Tibial nerve (tissue), 4 donors: ENCODE results near the gene GPR55. TPM values are rescaled to one million over a fixed set of nuclear protein-coding genes. Genes with fewer than 3 reads are reported as not detected.

Experiments used
- DNase-seq, 2 donors: peaks; one replicate each; pipeline ENCODE4 v3.0.0-alpha.2; 2019; ENCODE audit warnings: low spot score in 2 of 2
- H3K27ac ChIP-seq, 4 donors: fragments of 200-600 bp; sonication (generic) in 3 of 4; one replicate each; pipeline ENCODE4 v1.5.1; 2017 to 2019; ENCODE audit warnings: mild to moderate bottlenecking in 1 of 4
- H3K27me3 ChIP-seq, 2 donors: fragments of 200-600 bp; sonication (generic) in 1 of 2; one replicate each; pipeline versions ENCODE4 v1.5.1 to v1.6.0; 2017 to 2019
- H3K36me3 ChIP-seq, 3 donors: fragments of 200-600 bp; sonication (generic); one replicate each; pipeline ENCODE4 v1.5.1; 2018 to 2019
- H3K4me1 ChIP-seq, 4 donors: fragments of 200-600 bp; sonication (generic) in 3 of 4; one replicate each; pipeline ENCODE4 v1.5.1; 2017 to 2019
- H3K4me3 ChIP-seq, 4 donors: fragments of 200-600 bp; sonication (generic) in 3 of 4; one replicate each; pipeline ENCODE4 v1.5.1; 2017 to 2019; ENCODE audit warnings: mild to moderate bottlenecking in 1 of 4, moderate library complexity in 1 of 4
- H3K9me3 ChIP-seq, 4 donors: fragments of 200-600 bp; sonication (generic) in 3 of 4; one replicate each; pipeline ENCODE4 v1.5.1; 2017 to 2019
- CTCF ChIP-seq, 5 experiments: fragments of 200-600 bp in 3 of 5; fragments of 450-650 bp in 2 of 5; sonication (generic) in 3 of 5; IDR thresholded peaks; one replicate each; pipeline ENCODE4 v1.5.1; 2016 to 2019; ENCODE audit warnings: antibody characterized with exemption in 5 of 5, mild to moderate bottlenecking in 3 of 5, moderate library complexity in 2 of 5
- EP300 ChIP-seq, 2 donors: sonication (generic); formaldehyde crosslinking; IDR thresholded peaks; one replicate each; pipeline ENCODE4 v1.6.1; 2017; ENCODE audit warnings: antibody characterized with exemption in 2 of 2, mild to moderate bottlenecking in 1 of 2
- POLR2A ChIP-seq, 2 donors: fragments of 450-650 bp; IDR thresholded peaks; one replicate each; pipeline ENCODE4 v1.6.1; 2017; ENCODE audit warnings: antibody characterized with exemption in 2 of 2, mild to moderate bottlenecking in 2 of 2, moderate library complexity in 2 of 2
- WGBS, 2 donors: methylation state at CpG; one replicate each; pipeline ENCODE4 v1.1.5; 2018; 5-methylcytosine and 5-hydroxymethylcytosine counted together
- total RNA-seq, 4 donors: library from RNA; depleted of rRNA; stranded (reverse); fragments of >200 nt; gene quantifications; one replicate each; pipeline ENCODE4 v1.1.0, GENCODE V29; 2016

GPR55 gene
- under 1 TPM in 1 of 4 donors, not detected in 3; 0.21 TPM for total RNA-seq

GRCh38 chr2:230924470-230925341, at the start of gene GPR55:
TSS of gene GPR55 (minus strand) at chr2:230925242. CDS start at chr2:230910962, 14,280 bp downstream.
- no peak within 1 kb of the TSS for H3K27ac ChIP-seq
- WGBS, 2 donors = 64 to 67% methylated on average over 18 to 22 of the region's 26 CpGs
- H3K4me3 ChIP-seq = peak within 1 kb of the TSS in 2 of 4 donors; percentile 3 to 31
- H3K4me1 ChIP-seq = no peaks in the 10 kb centered on the region
- TF ChIP-seq POLR2A (IDR thresholded peaks at IDR 0.05) (no peak), EP300 (IDR thresholded peaks at IDR 0.05) (no peak), CTCF (IDR thresholded peaks at IDR 0.05) (peak in 1 of 5 experiments; percentile 19)
- no peaks in the 10 kb centered on the region for H3K9me3 ChIP-seq
- no peak for DNase-seq
- H3K36me3 ChIP-seq = no peaks in the 10 kb centered on the region
- no peaks in the 10 kb centered on the region for H3K27me3 ChIP-seq

GRCh38 chr2:230974096-230974913, 49.3 kb upstream of the GPR55 start:
- H3K27me3 ChIP-seq = no peaks in the 10 kb centered on the region
- TF ChIP-seq CTCF (IDR thresholded peaks at IDR 0.05) (no peak), POLR2A (IDR thresholded peaks at IDR 0.05) (no peak), EP300 (IDR thresholded peaks at IDR 0.05) (no peak)
- DNase-seq = no peak
- no peaks in the 10 kb centered on the region for H3K4me1 ChIP-seq
- H3K36me3 ChIP-seq = no peaks in the 10 kb centered on the region
- no peak overlapping the region for H3K4me3 ChIP-seq
- H3K27ac ChIP-seq = no peak overlapping the region
- H3K9me3 ChIP-seq = no peaks in the 10 kb centered on the region
- 77 to 83% methylated on average over 17 of the region's 17 CpGs for WGBS, 2 donors

GRCh38 chr2:230972046-230972445, 47.0 kb upstream of the GPR55 start:
- Histone ChIP-seq H3K27ac (no peak overlapping the region), H3K9me3 (no peaks in the 10 kb centered on the region), H3K4me1 (no peaks in the 10 kb centered on the region), H3K4me3 (no peak overlapping the region), H3K27me3 (no peaks in the 10 kb centered on the region), H3K36me3 (no peaks in the 10 kb centered on the region)
- TF ChIP-seq POLR2A (IDR thresholded peaks at IDR 0.05) = no peak
- no peak for TF ChIP-seq CTCF (IDR thresholded peaks at IDR 0.05)
- TF ChIP-seq EP300 (IDR thresholded peaks at IDR 0.05) = no peak
- no peak for DNase-seq
- WGBS, 2 donors = 79 to 80% methylated on average over 5 of the region's 5 CpGs

- H3K27me3 ChIP-seq = no peaks in the 10 kb centered on the region
- H3K4me3 ChIP-seq = no peak overlapping the region
- H3K36me3 ChIP-seq = no peaks in the 10 kb centered on the region
- no peak overlapping the region for H3K27ac ChIP-seq
- no peaks in the 10 kb centered on the region for H3K9me3 ChIP-seq
- no peak for DNase-seq
- no peaks in the 10 kb centered on the region for H3K4me1 ChIP-seq
- TF ChIP-seq POLR2A (IDR thresholded peaks at IDR 0.05) (no peak), CTCF (IDR thresholded peaks at IDR 0.05) (no peak)
- WGBS, 2 donors = 72 to 77% methylated on average over 2 of the region's 2 CpGs
These were observed 44.6 kb upstream of the GPR55 start for GRCh38 chr2:230969659-230970015.
